ENCODE measurements around the gene POMT2.

POMT2 gene

DNA sequence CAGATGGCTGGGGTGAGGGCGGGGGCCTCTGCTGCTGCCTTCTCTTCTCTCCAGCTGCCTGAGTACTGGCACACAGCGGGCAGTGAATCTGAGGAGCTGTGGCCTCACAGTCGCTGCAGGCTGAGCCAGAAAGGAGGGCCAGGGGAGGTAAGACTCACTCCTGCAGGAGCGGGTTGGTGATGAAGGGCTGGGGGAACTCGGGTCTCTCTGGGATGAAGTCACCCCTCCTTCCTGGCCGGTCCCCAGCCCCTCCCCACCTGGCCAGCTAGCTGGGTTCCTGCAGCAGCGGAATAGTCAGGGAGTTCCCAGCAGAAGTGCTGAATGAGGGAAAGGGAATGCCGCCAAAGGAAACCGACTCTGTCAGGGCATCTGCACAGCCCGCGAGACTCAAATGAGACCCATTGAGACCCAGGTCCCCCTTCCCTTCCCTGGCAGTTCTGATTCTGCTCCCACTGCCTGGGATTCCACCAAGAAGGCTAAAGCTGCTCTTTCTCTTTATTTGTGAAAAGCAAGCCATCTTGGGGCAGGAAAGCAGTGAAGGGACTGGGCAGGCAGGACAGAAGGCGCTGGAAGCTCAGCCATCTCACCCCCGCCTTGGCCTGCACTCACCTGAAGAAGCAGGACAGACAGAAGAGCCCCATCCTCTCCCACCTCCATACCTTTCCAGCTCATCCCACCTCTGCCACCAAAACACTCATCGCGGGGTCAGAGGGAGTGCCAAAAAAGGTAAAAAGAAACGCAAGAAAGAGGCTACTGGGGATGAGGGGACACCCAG, 54.9 kb downstream of the POMT2 start:
- TF ChIP-seq TAF1 (IDR thresholded peaks at IDR 0.05; ENCODE audit: borderline replicate concordance, insufficient read depth, low read length) (no peak), POLR2AphosphoS5 (IDR thresholded peaks at IDR 0.05; ENCODE audit: low read depth, low read length) (no peak), FOXP2 (optimal IDR thresholded peaks at IDR 0.05; ENCODE audit: borderline replicate concordance, extremely low read depth, extremely low read length, insufficient read depth) (no peak), REST (IDR thresholded peaks at IDR 0.05; ENCODE audit: insufficient read depth in 1 of 2, low read depth in 2 of 2, low read length in 2 of 2) (no peak), SIN3A (IDR thresholded peaks at IDR 0.05; ENCODE audit: borderline replicate concordance, insufficient read depth, low read length) (no peak)

DNA sequence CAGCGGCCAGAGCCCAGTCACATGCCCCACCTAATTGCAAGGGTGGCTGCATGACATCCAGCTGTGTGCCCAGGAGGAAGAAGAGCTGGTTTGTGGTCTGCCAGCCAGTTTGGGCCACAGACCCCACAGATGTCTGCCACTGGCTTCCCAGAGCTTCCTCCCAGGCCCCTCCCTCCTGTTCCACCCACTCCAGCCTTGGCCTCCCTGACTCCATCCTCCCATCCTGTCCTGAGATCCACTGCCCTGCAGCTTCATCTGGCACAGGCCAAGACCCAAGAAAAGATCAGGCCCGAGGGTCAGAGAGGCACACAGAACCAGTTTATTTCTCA, 55.5 kb downstream of the POMT2 start:
- no peak for TF ChIP-seq REST (IDR thresholded peaks at IDR 0.05; ENCODE audit: insufficient read depth in 1 of 2, low read depth in 2 of 2, low read length in 2 of 2)
- no peak for TF ChIP-seq SIN3A (IDR thresholded peaks at IDR 0.05; ENCODE audit: borderline replicate concordance, insufficient read depth, low read length)
- TF ChIP-seq POLR2AphosphoS5 (IDR thresholded peaks at IDR 0.05; ENCODE audit: low read depth, low read length), result no peak
- no peak for TF ChIP-seq FOXP2 (optimal IDR thresholded peaks at IDR 0.05; ENCODE audit: borderline replicate concordance, extremely low read depth, extremely low read length, insufficient read depth)
- no peak for TF ChIP-seq TAF1 (IDR thresholded peaks at IDR 0.05; ENCODE audit: borderline replicate concordance, insufficient read depth, low read length)

DNA sequence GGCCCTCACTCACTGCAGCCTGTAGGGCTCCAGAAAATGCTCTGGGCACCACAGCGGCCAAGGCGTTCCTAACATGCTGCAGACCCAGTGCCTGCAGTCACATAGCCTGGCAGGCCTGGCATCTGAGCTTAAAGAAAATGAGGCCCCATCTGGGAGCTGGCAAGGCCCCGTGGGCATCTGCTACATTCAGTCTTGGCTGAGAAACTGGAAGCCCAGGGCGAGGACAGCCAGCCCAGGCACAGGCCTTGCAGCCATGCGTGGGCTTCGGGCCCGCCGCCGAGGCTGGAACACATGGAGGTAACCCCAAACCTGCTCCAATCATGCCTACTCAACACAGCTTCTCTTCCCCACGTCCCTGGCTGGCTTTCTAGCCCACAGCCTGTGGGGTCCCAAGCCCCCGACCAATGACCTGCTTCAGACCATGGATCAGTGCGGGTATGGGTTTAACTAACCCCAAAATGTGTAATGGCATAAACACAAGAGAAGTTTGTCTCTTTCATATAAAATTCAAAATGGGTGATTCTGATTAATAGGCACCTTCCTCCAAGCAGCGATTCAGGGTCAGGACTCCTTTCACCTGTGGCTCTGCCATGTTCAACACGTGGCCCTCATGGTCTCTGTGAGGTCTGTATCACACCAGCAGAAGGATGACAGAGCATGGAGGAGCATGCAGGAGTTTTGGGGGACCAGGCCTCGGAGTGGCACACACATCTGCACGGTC, 56.1 kb downstream of the POMT2 start:
- TF ChIP-seq SIN3A (IDR thresholded peaks at IDR 0.05; ENCODE audit: borderline replicate concordance, insufficient read depth, low read length), result no peak
- no peak for TF ChIP-seq FOXP2 (optimal IDR thresholded peaks at IDR 0.05; ENCODE audit: borderline replicate concordance, extremely low read depth, extremely low read length, insufficient read depth)
- TF ChIP-seq REST (IDR thresholded peaks at IDR 0.05; ENCODE audit: insufficient read depth in 1 of 2, low read depth in 2 of 2, low read length in 2 of 2), result no peak
- TF ChIP-seq TAF1 (IDR thresholded peaks at IDR 0.05; ENCODE audit: borderline replicate concordance, insufficient read depth, low read length), result no peak
- no peak for TF ChIP-seq POLR2AphosphoS5 (IDR thresholded peaks at IDR 0.05; ENCODE audit: low read depth, low read length)

GRCh38 chr14:77260631-77261030, 60.1 kb downstream of the POMT2 start:
- no peak for TF ChIP-seq SIN3A (IDR thresholded peaks at IDR 0.05; ENCODE audit: borderline replicate concordance, insufficient read depth, low read length)

GRCh38 chr14:77260199-77260598, 60.5 kb downstream of the POMT2 start:
- TF ChIP-seq TAF1 (IDR thresholded peaks at IDR 0.05; ENCODE audit: borderline replicate concordance, insufficient read depth, low read length) (no peak), REST (IDR thresholded peaks at IDR 0.05; ENCODE audit: insufficient read depth in 1 of 2, low read depth in 2 of 2, low read length in 2 of 2) (no peak), FOXP2 (optimal IDR thresholded peaks at IDR 0.05; ENCODE audit: borderline replicate concordance, extremely low read depth, extremely low read length, insufficient read depth) (no peak), SIN3A (IDR thresholded peaks at IDR 0.05; ENCODE audit: borderline replicate concordance, insufficient read depth, low read length) (no peak), POLR2AphosphoS5 (IDR thresholded peaks at IDR 0.05; ENCODE audit: low read depth, low read length) (no peak)

Measured in PFSK-1 (cell line).